ENCODE measurements around the gene KRT6C.

DNA sequence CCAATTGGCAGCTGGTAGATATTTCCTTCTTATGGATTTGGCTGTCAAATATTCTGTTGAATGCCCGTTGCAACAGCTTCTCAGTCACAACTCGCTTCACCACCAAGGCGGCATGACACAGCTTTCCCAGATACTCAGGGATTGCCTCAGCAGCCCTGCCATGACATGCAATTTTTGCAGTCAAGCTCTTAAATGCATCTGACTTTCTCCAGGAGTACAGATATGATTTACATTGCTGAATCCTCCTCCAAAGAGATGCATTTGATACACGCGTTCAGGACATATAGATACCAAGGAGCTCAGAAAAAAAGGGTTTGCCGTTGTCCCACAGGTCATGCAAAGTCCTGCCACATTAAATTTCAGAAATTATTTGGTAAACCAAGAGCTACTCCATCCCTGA, 40.1 kb upstream of the KRT6C start:
- TF ChIP-seq EZH2phosphoT487 (IDR thresholded peaks at IDR 0.05; ENCODE audit: insufficient read depth, low read depth) (no peak), EZH2 (IDR thresholded peaks at IDR 0.05; ENCODE audit: insufficient read depth, poor library complexity, severe bottlenecking) (no peak)
